Type B pancreatic cell (in vitro differentiated cells): Measurements from ENCODE around the gene SLC25A21. TPM values are rescaled to one million over a fixed set of nuclear protein-coding genes. Genes with fewer than 3 reads are reported as not detected.

Experiments
- DNase-seq: peaks from one replicate; pipeline ENCODE4 v3.0.0; 2021; ENCODE audit warnings: mixed read lengths; ENCODE audit not compliant: unreplicated experiment; ENCODE audit errors: extremely low spot score
- H3K27ac Mint-ChIP-seq: 2 replicates; pipeline ENCODE4 v1.8.0; 2021; ENCODE audit warnings: mild to moderate bottlenecking, mixed read lengths
- H3K27me3 Mint-ChIP-seq: 2 replicates; pipeline ENCODE4 v1.8.0; 2021; ENCODE audit warnings: mixed read lengths
- H3K36me3 Mint-ChIP-seq: 2 replicates; pipeline ENCODE4 v1.8.0; 2021; ENCODE audit warnings: mixed read lengths
- H3K4me1 Mint-ChIP-seq: one replicate; pipeline ENCODE4 v1.8.0; 2021; ENCODE audit warnings: mixed read lengths; ENCODE audit not compliant: unreplicated experiment
- H3K4me3 Mint-ChIP-seq: 2 replicates; pipeline ENCODE4 v1.8.0; 2021; ENCODE audit warnings: mild to moderate bottlenecking, mixed read lengths
- H3K9me3 Mint-ChIP-seq: 2 replicates; pipeline ENCODE4 v1.8.0; 2021; ENCODE audit warnings: mixed read lengths
- CTCF ChIP-seq: fragments of 200-600 bp; sonication (generic); conservative IDR thresholded peaks from 2 replicates; pipeline ENCODE4 v1.5.0; 2021; ENCODE audit warnings: antibody characterized with exemption, mild to moderate bottlenecking
- total RNA-seq: library from RNA; stranded (reverse); gene quantifications from 2 replicates; pipeline ENCODE4 v1.2.1, GENCODE V29; 2021; ENCODE audit warnings: low replicate concordance

SLC25A21 gene
- total RNA-seq, 1 donor from 2014 or later: 0.58 TPM

GRCh38 chr14:36845356-36846012, 326.9 kb downstream of the SLC25A21 start:
- TF ChIP-seq CTCF: no peak
- DNase-seq: no peak
- H3K36me3 Mint-ChIP-seq: no peaks in the 10 kb centered on the region
- peaks cover 4% of the 10 kb centered on the region for H3K9me3 Mint-ChIP-seq
- H3K4me3 Mint-ChIP-seq: no peak overlapping the region
- H3K27me3 Mint-ChIP-seq: peaks cover 15% of the 10 kb centered on the region
- no peak overlapping the region for H3K27ac Mint-ChIP-seq
- peaks cover 17% of the 10 kb centered on the region for H3K4me1 Mint-ChIP-seq

- Mint-ChIP-seq H3K27me3 (peaks cover 11% of the 10 kb centered on the region), H3K36me3 (no peaks in the 10 kb centered on the region), H3K9me3 (peaks cover 4% of the 10 kb centered on the region), H3K27ac (no peak overlapping the region), H3K4me1 (peaks cover 17% of the 10 kb centered on the region), H3K4me3 (no peak overlapping the region)
- DNase-seq: no peak
- TF ChIP-seq CTCF: no peak
Measured at GRCh38 chr14:36844443-36845195, 327.8 kb downstream of the SLC25A21 start.

- H3K9me3 Mint-ChIP-seq: peaks cover 4% of the 10 kb centered on the region
- DNase-seq: no peak
- TF ChIP-seq CTCF: no peak
- H3K27ac Mint-ChIP-seq: no peak overlapping the region
- H3K27me3 Mint-ChIP-seq: peaks cover 11% of the 10 kb centered on the region
- no peaks in the 10 kb centered on the region for H3K36me3 Mint-ChIP-seq
- peaks cover 17% of the 10 kb centered on the region for H3K4me1 Mint-ChIP-seq
- no peak overlapping the region for H3K4me3 Mint-ChIP-seq
Measured at GRCh38 chr14:36843410-36843809, 329.0 kb downstream of the SLC25A21 start.

- H3K27me3 Mint-ChIP-seq: peaks cover 19% of the 10 kb centered on the region
- no peak for TF ChIP-seq CTCF
- peaks cover 12% of the 10 kb centered on the region for H3K4me1 Mint-ChIP-seq
- no peaks in the 10 kb centered on the region for H3K36me3 Mint-ChIP-seq
- no peaks in the 10 kb centered on the region for H3K9me3 Mint-ChIP-seq
- no peak overlapping the region for H3K4me3 Mint-ChIP-seq
- no peak for DNase-seq
- no peak overlapping the region for H3K27ac Mint-ChIP-seq
Measured at GRCh38 chr14:36835128-36835527, 337.3 kb downstream of the SLC25A21 start.

GRCh38 chr14:36834293-36834692, 338.1 kb downstream of the SLC25A21 start:
- no peak for TF ChIP-seq CTCF
- Mint-ChIP-seq H3K27ac (no peak overlapping the region), H3K36me3 (no peaks in the 10 kb centered on the region), H3K27me3 (peaks cover 27% of the 10 kb centered on the region), H3K4me3 (no peak overlapping the region), H3K9me3 (no peaks in the 10 kb centered on the region), H3K4me1 (peaks cover 12% of the 10 kb centered on the region)
- DNase-seq: no peak
